HG02571 (cell line): ENCODE results near the gene NSFL1C.
A peak's percentile ranks its signal among the peaks of the same experiment; 100 is the strongest.

Experiments used
- ATAC-seq: cut with Tn5 transposase; IDR thresholded peaks from one replicate; pipeline ENCODE4 v1.9.1; 2021; ENCODE audit warnings: mild to moderate bottlenecking, moderate library complexity; ENCODE audit not compliant: unreplicated experiment

The NSFL1C gene

GRCh38 chr20:1393507-1393882 is 73.2 kb downstream of the NSFL1C start:
- ATAC-seq = no peak

GRCh38 chr20:1392693-1393506 is 73.7 kb downstream of the NSFL1C start, which contains the start of gene FKBP1A:
Gene FKBP1A (minus strand): TSS chr20:1393054. CDS start chr20:1392998, 56 bp downstream.
- peak; percentile 80 for ATAC-seq

GRCh38 chr20:1392443-1392692 is 74.3 kb downstream of the NSFL1C start:
- no peak for ATAC-seq
